PC-9 (cell line): ENCODE measurements around the gene CALM1.

Experiments
- EZH2 ChIP-seq: fragments of 200-600 bp; sonication (generic); IDR thresholded peaks from 2 replicates; pipeline ENCODE4 v1.8.0; 2017; ENCODE audit warnings: antibody characterized with exemption, low read depth
- TF ChIP-seq, protein P1 (sequence below): fragments of 200-600 bp; sonication (generic); conservative IDR thresholded peaks from 2 replicates; pipeline ENCODE4 v1.6.1; 2017; ENCODE audit warnings: mixed run types, antibody characterized with exemption, mild to moderate bottlenecking, moderate library complexity

GRCh38 chr14:90450151-90450550 is 53.3 kb downstream of the CALM1 start:
- TF ChIP-seq, protein P1, sequence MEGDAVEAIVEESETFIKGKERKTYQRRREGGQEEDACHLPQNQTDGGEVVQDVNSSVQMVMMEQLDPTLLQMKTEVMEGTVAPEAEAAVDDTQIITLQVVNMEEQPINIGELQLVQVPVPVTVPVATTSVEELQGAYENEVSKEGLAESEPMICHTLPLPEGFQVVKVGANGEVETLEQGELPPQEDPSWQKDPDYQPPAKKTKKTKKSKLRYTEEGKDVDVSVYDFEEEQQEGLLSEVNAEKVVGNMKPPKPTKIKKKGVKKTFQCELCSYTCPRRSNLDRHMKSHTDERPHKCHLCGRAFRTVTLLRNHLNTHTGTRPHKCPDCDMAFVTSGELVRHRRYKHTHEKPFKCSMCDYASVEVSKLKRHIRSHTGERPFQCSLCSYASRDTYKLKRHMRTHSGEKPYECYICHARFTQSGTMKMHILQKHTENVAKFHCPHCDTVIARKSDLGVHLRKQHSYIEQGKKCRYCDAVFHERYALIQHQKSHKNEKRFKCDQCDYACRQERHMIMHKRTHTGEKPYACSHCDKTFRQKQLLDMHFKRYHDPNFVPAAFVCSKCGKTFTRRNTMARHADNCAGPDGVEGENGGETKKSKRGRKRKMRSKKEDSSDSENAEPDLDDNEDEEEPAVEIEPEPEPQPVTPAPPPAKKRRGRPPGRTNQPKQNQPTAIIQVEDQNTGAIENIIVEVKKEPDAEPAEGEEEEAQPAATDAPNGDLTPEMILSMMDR: no peak
- no peak for TF ChIP-seq EZH2
